Activated CD4-positive, alpha-beta T cell treated with anti-CD3 and anti-CD28 coated beads for 4 hours (primary cell): ENCODE results near the gene CYP4F11.
"Not testable (repeated sequence)": the region's sequence is repeated elsewhere in the genome, so short reads cannot be mapped to it uniquely, and the experiment has no call there.

ENCODE experiments used
- DNase-seq, 2 donors: peaks; one replicate each; pipeline ENCODE4 v3.0.0-alpha.2; 2020

Gene CYP4F11

DNA sequence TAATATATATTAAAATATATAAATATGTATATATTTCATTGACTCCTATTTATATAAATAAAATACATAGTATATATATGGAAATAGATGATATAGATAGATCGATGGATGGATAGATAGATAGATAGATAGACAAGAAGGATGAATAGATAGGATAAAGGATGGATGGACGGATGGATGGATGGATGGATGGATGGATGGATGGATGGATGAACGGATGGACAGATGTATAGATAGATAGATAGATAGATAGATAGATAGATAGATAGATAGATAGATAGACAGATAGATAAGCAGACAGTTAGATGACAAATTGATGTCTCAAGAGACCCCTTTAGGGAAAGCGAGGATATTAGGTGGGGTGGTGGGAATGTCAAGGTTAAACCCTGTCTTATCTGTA lies 15.1 kb downstream of the CYP4F11 start:
- DNase-seq, result no peak

DNA sequence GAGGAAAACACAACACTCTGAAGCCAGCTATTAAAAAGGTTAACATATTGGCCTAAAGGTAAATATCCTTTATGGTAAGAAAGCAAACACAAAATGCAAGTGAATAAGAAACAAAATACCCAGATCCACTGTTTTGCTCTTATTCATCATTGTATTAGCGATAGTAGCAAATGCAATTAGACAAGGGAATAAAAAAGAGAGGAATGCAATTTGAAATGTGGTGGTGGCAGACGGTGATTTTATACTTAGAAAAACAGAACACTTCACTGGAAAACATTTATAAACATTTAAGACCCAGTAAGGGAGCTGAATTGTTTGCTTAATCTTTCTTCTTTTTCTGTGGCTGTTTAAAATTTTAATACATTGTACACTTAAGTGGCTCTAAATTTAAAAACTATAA lies 19.2 kb downstream of the CYP4F11 start:
- no peak for DNase-seq

- DNase-seq, result no peak
Measured at GRCh38 chr19:15913830-15914229, 20.5 kb downstream of the CYP4F11 start.

DNA sequence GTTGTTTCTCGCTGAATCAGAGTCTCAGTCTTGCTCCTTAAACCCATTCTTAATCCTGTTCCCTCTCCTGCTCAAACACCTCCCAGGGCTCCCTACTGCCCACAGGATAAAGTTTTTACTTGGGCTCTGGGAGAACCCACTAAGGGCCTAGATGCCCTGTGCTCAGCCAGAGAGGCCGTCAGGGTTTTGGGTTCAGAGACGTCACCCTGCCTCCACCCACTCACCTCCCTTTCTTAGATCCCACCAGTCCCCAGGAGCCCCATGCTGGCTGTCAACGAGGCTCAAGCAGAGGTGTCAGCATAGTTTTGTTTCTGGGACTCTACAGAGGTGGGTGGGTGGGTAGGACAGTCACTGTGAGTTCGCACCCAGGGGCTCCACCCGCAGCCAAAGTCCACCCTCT lies 20.9 kb downstream of the CYP4F11 start:
- DNase-seq, result no peak

GRCh38 chr19:15911599-15912235 lies 22.6 kb downstream of the CYP4F11 start:
- no peak for DNase-seq

DNA sequence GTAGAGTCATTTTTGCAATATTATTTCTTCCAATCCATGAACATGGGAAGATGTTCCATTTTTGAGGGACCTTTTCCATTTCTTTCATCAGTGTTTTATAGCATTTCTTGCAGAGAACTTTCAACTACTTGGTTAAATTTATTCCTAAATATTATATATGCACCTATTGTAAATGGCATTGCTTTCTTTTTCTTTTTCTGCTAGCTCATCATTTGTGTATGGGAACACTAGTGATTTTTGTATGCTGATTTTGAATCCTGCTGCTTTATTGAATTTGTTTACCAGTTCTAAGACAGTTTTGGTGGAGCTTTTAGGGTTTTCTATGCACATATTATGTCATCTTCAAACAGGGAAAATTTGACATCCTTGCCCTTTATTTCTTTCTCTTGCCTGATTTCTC lies 29.3 kb downstream of the CYP4F11 start:
- no peak for DNase-seq

- DNase-seq, result not testable (repeated sequence)
Measured at GRCh38 chr19:15902898-15903297, 31.4 kb downstream of the CYP4F11 start.

DNA sequence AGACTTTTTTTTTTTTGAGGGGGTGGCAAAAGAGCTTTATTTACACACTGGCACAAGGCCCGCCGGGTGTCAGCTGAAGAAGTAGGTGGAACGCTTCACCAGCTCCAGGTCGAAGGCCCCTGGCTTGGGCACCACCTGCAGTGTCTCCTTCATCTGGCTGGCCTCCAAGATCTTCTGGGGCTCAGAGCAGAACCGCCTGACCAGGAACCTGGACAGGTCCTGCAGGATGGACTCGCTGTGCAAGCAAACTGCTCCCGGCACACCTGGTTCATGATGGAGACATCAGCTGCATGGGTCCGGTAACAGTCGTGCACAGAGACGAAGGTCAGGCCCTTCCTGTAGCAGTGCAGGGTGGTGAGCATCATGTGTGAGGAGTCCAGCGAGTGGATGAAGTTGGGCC lies 32.1 kb downstream of the CYP4F11 start:
- DNase-seq, result no peak

DNA sequence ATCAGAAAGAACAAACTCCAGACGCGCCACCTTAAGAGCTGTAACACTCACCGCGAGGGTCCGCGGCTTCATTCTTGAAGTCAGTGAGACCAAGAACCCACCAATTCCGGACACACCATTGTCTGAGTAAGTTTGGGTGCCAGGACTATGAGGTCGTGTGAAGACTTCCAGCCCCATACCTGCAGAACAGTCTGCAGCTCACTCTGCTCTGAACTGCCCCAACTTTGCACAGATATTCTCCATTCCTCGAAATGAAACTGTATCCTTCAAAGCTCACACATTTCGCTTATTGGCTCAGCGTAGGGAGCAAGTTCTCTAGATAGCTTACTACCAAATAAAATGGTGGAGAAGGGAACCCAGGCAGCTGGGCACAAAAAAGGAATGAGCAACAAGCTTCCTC lies 33.8 kb downstream of the CYP4F11 start:
- no peak for DNase-seq

- not testable (repeated sequence) for DNase-seq
Measured at GRCh38 chr19:15900032-15900431, 34.3 kb downstream of the CYP4F11 start.

GRCh38 chr19:15899561-15899960 lies 34.8 kb downstream of the CYP4F11 start:
- DNase-seq, result not testable (repeated sequence)

GRCh38 chr19:15897738-15898276 lies 36.5 kb downstream of the CYP4F11 start, which contains the start of gene CYP4F2:
Gene CYP4F2 (minus strand): TSS chr19:15898074. CDS start chr19:15897611, 463 bp downstream.
- DNase-seq, result no peak

DNA sequence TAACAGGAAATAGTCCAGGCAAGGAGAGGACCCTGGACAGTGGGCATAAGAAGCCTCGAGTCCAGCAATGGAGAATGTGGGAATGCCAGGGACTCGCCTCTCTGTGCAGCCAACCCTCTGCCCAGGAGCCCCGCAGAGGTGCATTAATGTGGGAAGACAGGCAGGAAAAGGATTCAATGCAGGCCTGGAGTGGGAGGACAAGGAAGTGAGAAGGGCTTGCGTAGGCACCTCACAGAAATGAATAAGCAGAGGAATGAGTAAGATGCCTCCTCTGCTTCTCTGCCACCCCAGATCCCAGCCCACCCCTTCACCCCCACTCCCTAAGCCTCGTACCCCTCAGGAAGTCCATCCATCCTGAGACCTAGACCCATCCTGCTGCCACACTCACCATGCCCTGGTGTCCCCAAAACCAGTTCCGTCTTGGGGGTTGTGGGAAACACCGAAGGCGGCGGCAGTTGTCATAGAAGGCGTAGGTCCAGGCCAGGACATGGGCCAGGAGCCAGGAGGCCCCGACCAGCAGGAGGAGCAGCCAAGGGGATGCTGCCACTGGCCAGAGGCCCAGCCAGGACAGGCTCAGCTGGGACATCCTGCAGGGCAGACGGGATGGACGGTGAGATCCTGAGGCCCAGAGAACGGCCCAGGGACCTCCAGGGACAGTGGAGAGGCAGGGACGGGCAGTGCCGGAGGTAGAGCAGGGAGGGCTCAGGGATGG lies 37.1 kb downstream of the CYP4F11 start:
- no peak for DNase-seq

DNA sequence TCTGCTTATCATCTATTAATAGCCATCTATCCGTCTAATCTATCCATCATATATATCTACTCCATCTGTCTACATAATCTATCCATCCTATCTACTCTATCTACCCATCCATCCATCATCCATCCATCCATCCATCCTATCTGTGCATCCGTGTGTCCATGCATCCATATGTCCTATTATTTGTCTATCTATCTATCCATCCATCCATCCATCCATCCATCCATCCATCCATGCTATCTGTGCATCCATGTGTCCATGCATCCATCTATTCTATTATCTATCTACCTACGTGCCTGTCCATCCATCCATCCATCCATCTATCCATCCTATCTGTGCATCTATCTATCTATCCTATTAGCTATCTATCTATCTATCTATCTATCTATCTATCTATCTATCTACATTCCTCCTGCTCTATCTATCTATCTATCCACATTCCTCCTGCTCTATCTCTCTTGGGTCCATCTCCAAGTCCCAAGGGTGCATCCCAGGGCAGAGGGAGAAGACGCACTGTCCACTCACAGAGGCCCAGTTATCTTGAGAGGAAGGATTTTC lies 38.4 kb downstream of the CYP4F11 start:
- no peak for DNase-seq

- DNase-seq, result no peak
Measured at GRCh38 chr19:15894359-15894758, 40.0 kb downstream of the CYP4F11 start.

GRCh38 chr19:15893477-15893876 lies 40.9 kb downstream of the CYP4F11 start:
- no peak for DNase-seq

GRCh38 chr19:15892012-15892411 lies 42.3 kb downstream of the CYP4F11 start:
- DNase-seq, result no peak

DNA sequence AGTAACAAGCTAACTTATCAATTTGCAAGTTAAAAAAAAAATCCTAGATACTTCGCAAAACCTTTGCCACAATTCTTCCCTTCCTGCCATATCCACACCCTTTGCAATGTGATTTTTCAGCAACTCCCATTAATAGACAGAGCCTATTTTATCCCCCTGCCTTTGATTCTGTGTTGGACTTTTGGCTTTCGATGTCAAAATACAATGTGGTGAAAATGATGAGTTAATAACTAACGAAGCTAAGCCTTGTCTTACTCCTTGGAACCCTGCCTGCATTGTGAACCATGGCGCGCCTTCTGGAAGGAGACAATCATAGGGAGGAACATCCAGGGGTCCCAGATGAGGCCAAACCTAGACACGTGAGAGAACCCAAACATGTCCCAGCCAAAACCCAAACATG lies 42.9 kb downstream of the CYP4F11 start:
- DNase-seq, result no peak

- not testable (repeated sequence) for DNase-seq
Measured at GRCh38 chr19:15889339-15889738, 45.0 kb downstream of the CYP4F11 start.

DNA sequence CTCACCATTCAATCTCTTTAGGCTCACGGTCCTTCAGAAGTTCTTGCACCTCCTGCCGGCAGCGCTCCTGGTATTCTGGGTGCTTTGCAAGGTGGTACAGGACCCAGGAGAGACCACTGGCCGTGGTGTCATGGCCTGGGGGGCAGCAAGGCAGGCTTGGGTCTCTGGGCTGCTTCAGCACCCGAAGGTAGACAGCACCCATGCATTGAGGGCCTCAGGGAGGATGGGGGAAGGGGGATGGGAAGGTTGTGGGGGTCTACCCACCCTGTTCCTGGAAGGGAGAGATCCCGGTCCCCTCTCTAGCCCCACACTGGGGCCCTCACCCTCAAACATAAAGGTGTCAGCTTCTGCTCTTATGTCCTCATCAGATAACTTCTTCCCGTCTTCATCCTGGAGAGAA lies 48.4 kb downstream of the CYP4F11 start:
- no peak for DNase-seq

DNA sequence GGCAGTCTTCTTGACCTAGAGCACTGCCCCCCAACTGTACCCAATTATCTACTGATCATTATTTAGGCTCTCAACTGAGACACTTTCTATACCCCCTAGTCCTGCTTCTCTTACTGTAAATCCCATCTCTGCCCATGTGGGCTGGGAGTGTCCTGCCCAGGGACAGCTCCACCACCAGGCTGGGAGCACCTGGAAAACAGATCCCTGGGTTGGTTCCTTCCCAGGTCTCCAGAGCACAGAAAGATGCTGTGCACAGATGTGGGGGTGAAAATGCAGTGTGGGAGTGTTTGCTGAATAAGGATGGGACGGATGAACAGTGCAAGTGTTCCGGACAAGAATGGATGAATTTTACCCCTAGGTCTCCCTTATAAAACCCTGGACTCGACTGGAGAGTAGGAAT lies 49.2 kb downstream of the CYP4F11 start:
- no peak for DNase-seq

DNA sequence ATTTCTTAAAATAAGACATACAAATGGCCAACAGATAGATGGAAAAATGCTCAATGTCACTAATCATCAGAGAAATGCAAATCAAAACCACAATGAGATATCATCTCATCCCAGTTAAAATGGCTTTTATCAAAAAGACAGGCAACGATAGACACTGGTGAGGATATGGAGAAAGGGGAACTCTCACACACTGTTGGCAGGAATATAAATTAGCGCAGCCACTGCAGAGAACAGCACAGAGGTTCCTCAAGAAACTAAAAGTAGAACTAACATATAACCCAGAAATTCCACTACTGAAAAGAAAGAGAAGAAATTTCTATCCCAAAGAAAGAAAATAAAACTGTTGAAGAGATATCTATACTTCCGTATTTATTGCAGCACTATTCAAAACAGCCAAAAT lies 51.0 kb downstream of the CYP4F11 start:
- not testable (repeated sequence) for DNase-seq

GRCh38 chr19:15874821-15875474 lies 59.4 kb downstream of the CYP4F11 start:
- DNase-seq, result no peak
